PC-3 (cell line): ENCODE measurements around the gene CRIM1. TPM values are rescaled to one million over a fixed set of nuclear protein-coding genes. Genes with fewer than 3 reads are reported as not detected.

Source experiments
- ATAC-seq: fragments of 200-7000 bp; cut with Tn5 transposase; 2 replicates; pipeline ENCODE4 v1.9.1; 2020; ENCODE audit warnings: mild to moderate bottlenecking, moderate library complexity
- BruUV-seq: library from RNA; stranded (reverse); fragments of 400-500 nt; replicated peaks from 2 replicates; lab custom pipeline; 2021; lab: Mats Ljungman, UMichigan
- CTCF ChIA-PET: fragments of 300-600 bp; sonication (Branson Sonifier 250); formaldehyde crosslinking; loops from one replicate; lab custom pipeline; 2022; ENCODE audit warnings: antibody characterized with exemption; lab: Charles Lee
- POLR2A ChIA-PET: fragments of 300-600 bp; sonication (Branson Sonifier 250); formaldehyde crosslinking; loops from one replicate; lab custom pipeline; 2022; ENCODE audit warnings: antibody characterized with exemption; ENCODE audit not compliant: unreplicated experiment; lab: Charles Lee
- DNase-seq: peaks from one replicate; pipeline ENCODE4 v3.0.0-alpha.2; 2015
- H2AFZ ChIP-seq: fragments of 300-600 bp; sonication (generic); 2 replicates; pipeline ENCODE4 v1.6.0; 2016; ENCODE audit warnings: antibody characterized with exemption, low read length
- H3F3A ChIP-seq: fragments of 300-600 bp; sonication (generic); one replicate; pipeline ENCODE4 v1.6.0; 2017; ENCODE audit warnings: antibody characterized with exemption, low read length, control low read depth, mild to moderate bottlenecking; ENCODE audit not compliant: unreplicated experiment
- H3K27ac ChIP-seq: fragments of 300-600 bp; sonication (generic); 2 replicates; pipeline ENCODE4 v1.5.1; 2016; ENCODE audit warnings: mild to moderate bottlenecking, low read length
- H3K27me3 ChIP-seq: fragments of 300-600 bp; sonication (generic); 2 replicates; pipeline ENCODE4 v1.6.1; 2016; ENCODE audit warnings: low read length, mixed read lengths
- H3K36me3 ChIP-seq: fragments of 300-600 bp; sonication (generic); 2 replicates; pipeline ENCODE4 v1.6.1; 2016; ENCODE audit warnings: low read depth, mixed run types, low read length, mixed read lengths
- H3K4me1 ChIP-seq: fragments of 300-600 bp; sonication (generic); 2 replicates; pipeline ENCODE4 v1.5.1; 2016; ENCODE audit warnings: low read length; ENCODE audit not compliant: insufficient read depth
- H3K4me2 ChIP-seq: fragments of 300-600 bp; sonication (generic); 2 replicates; pipeline ENCODE4 v1.6.0; 2016; ENCODE audit warnings: low read length
- H3K4me3 ChIP-seq: fragments of 300-600 bp; sonication (generic); 2 replicates; pipeline ENCODE4 v1.5.1; 2016; ENCODE audit warnings: mild to moderate bottlenecking, low read length, mixed read lengths
- H3K79me2 ChIP-seq: fragments of 300-600 bp; sonication (generic); 2 replicates; pipeline ENCODE4 v1.6.1; 2017; ENCODE audit warnings: low read length, mixed read lengths
- H3K9ac ChIP-seq: fragments of 300-600 bp; sonication (generic); 2 replicates; pipeline ENCODE4 v1.6.0; 2016; ENCODE audit warnings: mild to moderate bottlenecking, low read length
- H3K9me2 ChIP-seq: fragments of 300-600 bp; sonication (generic); replicated peaks from 2 replicates; pipeline ENCODE4 v1.6.1; 2016; ENCODE audit warnings: mixed run types, low read length, mixed read lengths
- H3K9me3 ChIP-seq: fragments of 300-600 bp; sonication (generic); 2 replicates; pipeline ENCODE4 v1.6.1; 2016; ENCODE audit warnings: low read length, mixed read lengths
- H4K20me1 ChIP-seq: fragments of 300-600 bp; sonication (generic); 2 replicates; pipeline ENCODE4 v1.6.1; 2016; ENCODE audit warnings: low read length, mixed read lengths
- CTCF ChIP-seq: fragments of 300-600 bp; sonication (generic); conservative IDR thresholded peaks from 2 replicates; pipeline ENCODE4 v1.5.1; 2017; ENCODE audit warnings: antibody characterized with exemption, low read depth, mild to moderate bottlenecking, low read length
- EZH2 ChIP-seq: fragments of 300-600 bp; sonication (generic); IDR thresholded peaks from one replicate; pipeline ENCODE4 v1.6.1; 2017; ENCODE audit warnings: antibody characterized with exemption, mild to moderate bottlenecking, low read length; ENCODE audit not compliant: unreplicated experiment
- EZH2phosphoT487 ChIP-seq: fragments of 300-600 bp; sonication (generic); IDR thresholded peaks from 2 replicates; pipeline ENCODE4 v1.6.1; 2018; ENCODE audit warnings: mild to moderate bottlenecking, antibody characterized with exemption, low read length, borderline replicate concordance
- intact Hi-C: fragments of 100-400 bp; cut with micrococcal nuclease; formaldehyde crosslinking; loops from 2 replicates; pipeline ENCODE4 v1.9.0; 2023
- total RNA-seq: library from RNA; depleted of rRNA; stranded (reverse); fragments of >200 nt; gene quantifications from 2 replicates; pipeline ENCODE4 v1.2.3, GENCODE V29; 2014

The CRIM1 gene
- total RNA-seq, 1 experiment from 2014 or later, result 70.7 TPM

GRCh38 chr2:36462311-36462935 lies 106.8 kb downstream of the CRIM1 start:
- H3K79me2 ChIP-seq, result peaks cover 29% of the 10 kb centered on the region
- peak overlapping the region; percentile 68; the same call in 1 of the 2 replicates for H3K4me2 ChIP-seq
- no peaks in the 10 kb centered on the region for H3F3A ChIP-seq
- no peak overlapping the region for H3K4me3 ChIP-seq
- no peak overlapping the region for H2AFZ ChIP-seq
- ATAC-seq, result no peak
- no peaks in the 10 kb centered on the region for H3K9me3 ChIP-seq
- peaks cover 13% of the 10 kb centered on the region for H3K36me3 ChIP-seq
- intact Hi-C loops, result loop anchor here (5.0 kb wide), 1 partner anchor 90 kb away; no protein-coding TSS in a partner anchor
- DNase-seq, result no peak
- no peak overlapping the region for H3K9ac ChIP-seq
- no peak for TF ChIP-seq CTCF
- no peak for TF ChIP-seq EZH2
- TF ChIP-seq EZH2phosphoT487, result no peak
- peaks cover 36% of the 10 kb centered on the region for H3K4me1 ChIP-seq
- POLR2A ChIA-PET, result no interaction called here
- BruUV-seq, result no TSS peak
- peak overlapping the region; percentile 81 for H3K27ac ChIP-seq
- H3K27me3 ChIP-seq, result no peaks in the 10 kb centered on the region
- no peaks in the 10 kb centered on the region for H4K20me1 ChIP-seq
- CTCF ChIA-PET, result no interaction called here
- no peaks in the 10 kb centered on the region for H3K9me2 ChIP-seq

GRCh38 chr2:36463365-36463764 lies 107.8 kb downstream of the CRIM1 start:
- Histone ChIP-seq H3K36me3 (peaks cover 20% of the 10 kb centered on the region), H2AFZ (no peak overlapping the region), H3K9me3 (no peaks in the 10 kb centered on the region), H3K9ac (no peak overlapping the region), H3K79me2 (peaks cover 29% of the 10 kb centered on the region), H4K20me1 (no peaks in the 10 kb centered on the region), H3K4me3 (no peak overlapping the region), H3K27ac (no peak overlapping the region), H3K4me2 (no peak overlapping the region), H3K27me3 (no peaks in the 10 kb centered on the region), H3K9me2 (no peaks in the 10 kb centered on the region), H3F3A (no peaks in the 10 kb centered on the region), H3K4me1 (peaks cover 36% of the 10 kb centered on the region)
- intact Hi-C loops, result loop anchor here (5.0 kb wide), 1 partner anchor 91 kb away; no protein-coding TSS in a partner anchor
- CTCF ChIA-PET, result no interaction called here
- no TSS peak for BruUV-seq
- TF ChIP-seq CTCF (no peak), EZH2 (no peak), EZH2phosphoT487 (no peak)
- DNase-seq (no peak), ATAC-seq (no peak)
- POLR2A ChIA-PET, result interaction anchor here (0.6 kb wide), 1 partner anchor 14 kb away, joined by 6 read pairs; no protein-coding TSS in a partner anchor
